Measurements from ENCODE around the gene CYB5A.

CYB5A gene

DNA sequence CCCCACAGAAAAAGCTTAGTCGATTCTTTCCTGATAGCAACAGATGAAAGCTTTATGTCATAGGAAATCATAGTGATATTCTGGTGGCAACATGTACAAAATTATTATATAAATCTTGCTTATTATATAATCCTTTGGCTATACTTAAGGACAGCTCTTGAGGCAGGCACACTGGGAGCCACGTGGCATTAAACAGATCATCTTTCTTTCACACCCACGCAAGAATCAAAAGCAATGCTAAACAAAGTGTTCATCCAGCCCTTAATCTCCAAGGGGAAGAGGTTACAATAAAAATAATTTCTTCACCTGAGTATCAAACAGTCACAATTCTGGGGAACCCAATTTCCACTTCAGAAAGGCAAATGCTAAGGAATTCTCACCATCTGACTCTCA is 57.8 kb downstream of the CYB5A start:
- H3K4me1 ChIP-seq (ENCODE audit: control insufficient read depth, insufficient read depth, low read length), result no peaks in the 10 kb centered on the region
- no peaks in the 10 kb centered on the region for H3K27me3 ChIP-seq (ENCODE audit: control insufficient read depth, insufficient read depth, low read length, poor library complexity, severe bottlenecking)
- WGBS, 2 experiments, result 84 to 89% methylated on average over 2 of the region's 3 CpGs
- H3K36me3 ChIP-seq (ENCODE audit: control insufficient read depth, insufficient read depth, low read length), result no peaks in the 10 kb centered on the region
- no peak overlapping the region for H3K4me3 ChIP-seq (ENCODE audit: insufficient read depth, low read depth, low read length)
- no peaks in the 10 kb centered on the region for H3K9me3 ChIP-seq (ENCODE audit: control insufficient read depth, low read length)
- no peak overlapping the region for H3K27ac ChIP-seq (ENCODE audit: insufficient read depth, low read depth, low read length, poor library complexity, severe bottlenecking)

DNA sequence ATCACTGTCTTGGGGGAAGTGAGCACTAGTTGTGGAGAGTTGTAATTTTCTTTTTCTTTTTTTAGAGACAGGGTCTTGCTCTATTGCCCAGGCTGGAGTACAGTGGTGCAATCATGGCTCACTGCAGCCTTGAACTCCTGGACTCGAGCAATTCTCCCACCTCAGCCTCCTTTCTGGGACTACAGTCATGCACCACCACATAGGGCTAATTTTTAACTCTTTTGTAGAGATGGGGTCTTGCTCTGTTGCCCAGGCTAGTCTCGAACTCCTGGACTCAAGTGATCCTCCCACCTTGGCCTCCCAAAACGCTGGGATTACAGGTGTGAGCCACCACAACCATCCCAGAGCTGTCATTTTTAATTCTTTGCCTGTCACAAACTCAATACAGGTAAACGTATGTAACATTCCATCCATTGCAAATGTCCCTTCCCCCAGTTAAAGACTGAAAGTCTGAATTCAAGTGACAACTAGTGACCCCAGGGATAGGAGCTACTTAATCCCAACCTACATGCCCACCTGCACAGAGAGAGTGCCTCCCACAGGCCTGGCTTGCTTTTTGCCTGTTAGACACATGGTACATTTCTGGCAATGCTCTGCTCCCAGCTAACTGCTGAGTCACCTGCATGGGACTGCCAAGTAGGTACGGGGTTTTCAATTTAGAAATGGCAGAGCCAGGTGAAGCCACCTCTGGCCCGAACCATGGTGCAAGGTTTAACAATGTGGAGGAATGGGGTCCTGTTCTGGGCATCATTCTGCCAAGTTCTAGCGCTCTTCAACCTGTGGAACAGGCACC is 60.6 kb downstream of the CYB5A start:
- no peaks in the 10 kb centered on the region for H3K27me3 ChIP-seq (ENCODE audit: control insufficient read depth, insufficient read depth, low read length, poor library complexity, severe bottlenecking)
- H3K9me3 ChIP-seq (ENCODE audit: control insufficient read depth, low read length), result no peaks in the 10 kb centered on the region
- no peak overlapping the region for H3K27ac ChIP-seq (ENCODE audit: insufficient read depth, low read depth, low read length, poor library complexity, severe bottlenecking)
- H3K4me3 ChIP-seq (ENCODE audit: insufficient read depth, low read depth, low read length), result no peak overlapping the region
- H3K36me3 ChIP-seq (ENCODE audit: control insufficient read depth, insufficient read depth, low read length), result no peaks in the 10 kb centered on the region
- H3K4me1 ChIP-seq (ENCODE audit: control insufficient read depth, insufficient read depth, low read length), result no peaks in the 10 kb centered on the region
- WGBS, 2 experiments, result 92 to 94% methylated on average over 7 of the region's 7 CpGs

DNA sequence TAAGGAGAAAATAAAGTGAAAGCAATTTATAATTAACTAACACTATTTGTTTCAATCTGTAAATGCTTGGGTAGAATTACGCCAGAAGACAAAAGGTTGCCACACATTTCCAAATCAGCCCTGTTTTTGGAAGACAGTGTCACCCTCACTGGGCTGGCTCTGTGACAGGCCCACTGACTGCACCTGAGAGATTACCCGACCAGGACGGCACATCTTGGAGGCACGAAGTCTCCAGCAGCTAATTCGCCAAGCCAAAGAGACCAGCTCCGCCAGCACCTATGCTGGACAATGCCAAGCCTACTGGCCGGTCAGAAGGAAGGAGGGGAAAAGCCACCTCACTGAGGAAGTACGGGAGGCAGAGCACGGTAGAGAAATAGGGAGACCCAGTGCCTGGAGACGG is 61.9 kb downstream of the CYB5A start:
- Histone ChIP-seq H3K36me3 (ENCODE audit: control insufficient read depth, insufficient read depth, low read length) (no peaks in the 10 kb centered on the region), H3K4me3 (ENCODE audit: insufficient read depth, low read depth, low read length) (no peak overlapping the region), H3K9me3 (ENCODE audit: control insufficient read depth, low read length) (no peaks in the 10 kb centered on the region), H3K27ac (ENCODE audit: insufficient read depth, low read depth, low read length, poor library complexity, severe bottlenecking) (no peak overlapping the region), H3K27me3 (ENCODE audit: control insufficient read depth, insufficient read depth, low read length, poor library complexity, severe bottlenecking) (no peaks in the 10 kb centered on the region), H3K4me1 (ENCODE audit: control insufficient read depth, insufficient read depth, low read length) (no peaks in the 10 kb centered on the region)
- 92 to 93% methylated on average over 10 of the region's 10 CpGs for WGBS, 2 experiments

DNA sequence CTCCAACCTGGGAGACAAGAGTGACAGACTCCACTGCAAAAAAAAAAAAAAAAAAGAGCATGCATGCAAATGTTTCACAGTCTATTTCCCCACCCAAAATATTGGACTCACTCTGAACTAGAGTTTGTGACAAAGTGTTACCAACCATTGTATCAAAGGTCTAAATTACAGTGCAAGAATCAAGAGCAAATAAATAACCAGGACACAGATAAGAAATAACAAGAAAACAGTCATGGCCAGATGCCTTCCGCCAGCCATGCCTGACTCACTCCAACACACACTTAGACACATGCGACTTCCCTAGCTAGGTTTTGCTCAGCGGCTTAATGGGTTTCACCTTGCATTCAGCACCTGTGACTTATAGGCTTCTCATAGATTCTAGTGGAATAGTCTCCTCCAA is 62.8 kb downstream of the CYB5A start:
- H3K4me1 ChIP-seq (ENCODE audit: control insufficient read depth, insufficient read depth, low read length), result no peaks in the 10 kb centered on the region
- no peaks in the 10 kb centered on the region for H3K36me3 ChIP-seq (ENCODE audit: control insufficient read depth, insufficient read depth, low read length)
- no peaks in the 10 kb centered on the region for H3K9me3 ChIP-seq (ENCODE audit: control insufficient read depth, low read length)
- H3K27ac ChIP-seq (ENCODE audit: insufficient read depth, low read depth, low read length, poor library complexity, severe bottlenecking), result no peak overlapping the region
- H3K4me3 ChIP-seq (ENCODE audit: insufficient read depth, low read depth, low read length), result no peak overlapping the region
- no peaks in the 10 kb centered on the region for H3K27me3 ChIP-seq (ENCODE audit: control insufficient read depth, insufficient read depth, low read length, poor library complexity, severe bottlenecking)
- WGBS, 2 experiments, result 89 to 91% methylated on average over 3 of the region's 3 CpGs

DNA sequence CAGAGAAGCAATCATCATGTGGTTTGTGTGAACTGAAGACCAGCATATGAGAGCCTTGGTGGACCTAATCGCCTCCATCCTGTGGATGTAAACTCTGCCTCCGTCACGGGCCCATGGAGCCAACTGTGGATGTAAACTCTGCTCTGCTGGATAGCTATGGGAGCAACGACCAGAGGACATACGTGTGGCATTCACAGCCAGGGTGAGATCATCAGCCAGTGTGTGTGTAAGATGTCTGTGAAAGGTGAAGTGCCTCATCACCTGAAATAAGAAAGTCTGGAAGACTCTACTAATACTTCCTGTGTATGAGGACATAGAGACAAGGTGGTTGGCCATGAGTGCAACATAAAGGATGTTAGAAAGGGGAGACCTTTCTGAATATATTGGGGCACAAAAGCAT is 63.5 kb downstream of the CYB5A start:
- 91 to 94% methylated on average over 5 of the region's 5 CpGs for WGBS, 2 experiments
- H3K36me3 ChIP-seq (ENCODE audit: control insufficient read depth, insufficient read depth, low read length), result no peaks in the 10 kb centered on the region
- H3K4me3 ChIP-seq (ENCODE audit: insufficient read depth, low read depth, low read length), result no peak overlapping the region

DNA sequence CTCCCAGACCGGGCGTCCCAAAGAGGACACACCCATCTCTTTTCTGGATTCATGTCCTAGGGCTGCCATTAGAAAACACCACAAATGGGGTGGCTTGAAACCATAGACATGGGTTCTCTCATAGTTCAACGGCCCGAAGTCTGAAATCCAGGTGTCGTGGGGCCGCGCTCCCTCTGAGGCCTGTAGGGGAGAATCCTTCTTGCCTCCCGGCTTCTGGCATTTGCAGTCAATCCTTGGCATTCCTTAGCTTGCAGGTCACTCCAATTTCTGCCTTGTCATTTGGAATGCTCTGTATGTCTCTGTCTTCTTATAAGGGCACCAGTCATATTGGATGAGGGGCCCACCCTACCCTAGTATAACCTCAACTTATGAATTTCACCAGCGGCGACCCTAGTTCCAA is 65.1 kb downstream of the CYB5A start:
- Histone ChIP-seq H3K9me3 (ENCODE audit: control insufficient read depth, low read length) (no peaks in the 10 kb centered on the region), H3K36me3 (ENCODE audit: control insufficient read depth, insufficient read depth, low read length) (no peaks in the 10 kb centered on the region), H3K27ac (ENCODE audit: insufficient read depth, low read depth, low read length, poor library complexity, severe bottlenecking) (no peak overlapping the region), H3K4me3 (ENCODE audit: insufficient read depth, low read depth, low read length) (no peak overlapping the region), H3K4me1 (ENCODE audit: control insufficient read depth, insufficient read depth, low read length) (no peaks in the 10 kb centered on the region), H3K27me3 (ENCODE audit: control insufficient read depth, insufficient read depth, low read length, poor library complexity, severe bottlenecking) (no peaks in the 10 kb centered on the region)
- WGBS, 2 experiments, result 95 to 96% methylated on average over 10 of the region's 10 CpGs

More for the DNA sequence above, 63.5 kb downstream of the CYB5A start:
- H3K27me3 ChIP-seq (ENCODE audit: control insufficient read depth, insufficient read depth, low read length, poor library complexity, severe bottlenecking), result no peaks in the 10 kb centered on the region
- no peak overlapping the region for H3K27ac ChIP-seq (ENCODE audit: insufficient read depth, low read depth, low read length, poor library complexity, severe bottlenecking)
- no peaks in the 10 kb centered on the region for H3K4me1 ChIP-seq (ENCODE audit: control insufficient read depth, insufficient read depth, low read length)
- H3K9me3 ChIP-seq (ENCODE audit: control insufficient read depth, low read length), result no peaks in the 10 kb centered on the region

DNA sequence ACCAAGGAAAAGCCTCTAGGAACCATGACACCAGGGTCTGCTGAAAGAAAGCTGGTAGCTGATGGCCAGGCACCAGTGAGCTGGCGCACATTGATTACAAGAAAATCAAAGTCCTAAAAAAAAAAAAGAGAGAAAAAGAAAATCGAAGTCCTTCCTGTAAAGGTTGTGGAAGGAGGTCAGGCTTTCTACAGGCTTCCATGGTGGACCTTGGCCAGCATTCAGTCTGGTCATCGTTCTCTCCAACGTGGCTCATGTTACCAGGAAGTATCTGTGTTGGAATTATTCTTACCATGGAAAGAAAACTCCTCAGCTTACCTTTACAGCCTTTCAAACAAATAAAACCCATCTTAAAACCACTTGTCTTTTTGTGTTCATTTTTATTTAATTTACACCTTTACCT is 65.6 kb downstream of the CYB5A start:
- no peaks in the 10 kb centered on the region for H3K9me3 ChIP-seq (ENCODE audit: control insufficient read depth, low read length)
- WGBS, 2 experiments, result 90 to 92% methylated on average over 4 of the region's 4 CpGs

DNA sequence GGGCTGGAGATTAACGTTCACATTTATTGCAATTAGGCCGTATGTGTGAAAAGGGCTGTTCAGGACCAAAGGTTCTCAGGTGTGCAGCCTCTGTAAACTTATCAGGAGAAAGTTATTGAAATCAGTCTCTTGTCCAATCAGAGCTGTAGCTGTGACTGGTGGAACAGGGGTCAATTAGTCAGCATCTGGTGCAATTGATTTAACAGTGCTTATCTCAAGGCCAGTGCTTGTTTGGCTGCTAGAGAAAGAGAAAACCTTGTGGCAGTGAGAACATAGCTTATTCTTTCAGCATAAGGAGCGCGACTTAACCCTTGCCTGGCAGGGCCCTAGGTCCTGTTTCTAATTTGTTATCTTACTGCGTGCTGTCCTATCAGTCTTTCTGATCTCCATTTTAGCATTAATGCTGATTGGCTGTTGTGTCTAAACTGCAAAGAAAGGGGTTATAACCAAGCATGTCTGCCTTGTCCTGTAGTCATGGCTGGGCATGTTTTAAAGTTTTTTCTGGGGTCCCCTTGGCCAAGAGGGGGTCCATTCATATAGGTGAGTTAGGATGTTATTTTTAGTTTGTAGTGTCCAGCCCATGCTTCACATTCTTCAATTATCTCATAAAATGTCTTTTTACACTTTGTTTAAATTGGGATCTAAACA is 66.4 kb downstream of the CYB5A start:
- Histone ChIP-seq H3K27me3 (ENCODE audit: control insufficient read depth, insufficient read depth, low read length, poor library complexity, severe bottlenecking) (no peaks in the 10 kb centered on the region), H3K4me3 (ENCODE audit: insufficient read depth, low read depth, low read length) (no peak overlapping the region), H3K4me1 (ENCODE audit: control insufficient read depth, insufficient read depth, low read length) (no peaks in the 10 kb centered on the region), H3K36me3 (ENCODE audit: control insufficient read depth, insufficient read depth, low read length) (no peaks in the 10 kb centered on the region), H3K27ac (ENCODE audit: insufficient read depth, low read depth, low read length, poor library complexity, severe bottlenecking) (no peak overlapping the region), H3K9me3 (ENCODE audit: control insufficient read depth, low read length) (no peaks in the 10 kb centered on the region)
- WGBS, 2 experiments, result 96% methylated on average over 5 of the region's 5 CpGs

More for the DNA sequence above, 65.6 kb downstream of the CYB5A start:
- Histone ChIP-seq H3K36me3 (ENCODE audit: control insufficient read depth, insufficient read depth, low read length) (no peaks in the 10 kb centered on the region), H3K4me3 (ENCODE audit: insufficient read depth, low read depth, low read length) (no peak overlapping the region), H3K27ac (ENCODE audit: insufficient read depth, low read depth, low read length, poor library complexity, severe bottlenecking) (no peak overlapping the region), H3K27me3 (ENCODE audit: control insufficient read depth, insufficient read depth, low read length, poor library complexity, severe bottlenecking) (no peaks in the 10 kb centered on the region), H3K4me1 (ENCODE audit: control insufficient read depth, insufficient read depth, low read length) (no peaks in the 10 kb centered on the region)

DNA sequence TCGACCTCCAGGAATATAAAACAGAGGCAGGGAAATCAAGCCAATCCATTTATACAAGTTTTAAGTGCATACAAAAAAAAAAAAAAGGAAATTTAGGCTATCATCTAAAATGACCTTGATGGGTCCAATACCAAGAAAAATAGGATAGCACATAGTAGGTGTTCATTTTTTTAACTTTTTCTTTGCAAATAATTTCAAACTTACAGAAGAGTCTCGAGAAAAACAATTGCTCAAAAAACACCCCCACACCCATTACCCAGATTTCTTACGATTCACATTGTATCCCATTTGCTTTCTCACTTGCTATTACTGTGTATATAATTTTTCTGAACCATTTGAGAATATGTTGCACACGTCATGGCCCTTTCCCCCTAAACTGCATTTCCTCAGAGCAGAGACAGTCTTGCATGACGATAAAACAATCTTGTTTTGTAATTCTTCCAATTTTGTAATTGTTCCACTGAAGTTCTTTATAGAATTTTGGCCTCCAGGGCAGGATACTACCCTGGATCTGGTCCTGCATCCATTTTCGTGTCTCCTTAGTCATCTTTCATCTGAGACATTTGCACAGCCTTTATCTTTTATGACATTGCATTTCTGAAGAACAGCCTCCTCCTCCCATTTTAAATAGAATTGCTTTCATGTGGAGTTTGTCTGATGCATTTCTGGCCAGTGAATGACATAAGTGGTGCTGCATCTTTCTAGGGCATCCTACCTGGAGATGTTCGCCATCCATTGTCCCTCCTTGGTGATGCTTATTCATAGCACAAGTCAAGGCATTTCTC is 68.9 kb downstream of the CYB5A start:
- Histone ChIP-seq H3K4me1 (ENCODE audit: control insufficient read depth, insufficient read depth, low read length) (no peaks in the 10 kb centered on the region), H3K9me3 (ENCODE audit: control insufficient read depth, low read length) (no peaks in the 10 kb centered on the region), H3K36me3 (ENCODE audit: control insufficient read depth, insufficient read depth, low read length) (no peaks in the 10 kb centered on the region), H3K4me3 (ENCODE audit: insufficient read depth, low read depth, low read length) (no peak overlapping the region), H3K27me3 (ENCODE audit: control insufficient read depth, insufficient read depth, low read length, poor library complexity, severe bottlenecking) (no peaks in the 10 kb centered on the region), H3K27ac (ENCODE audit: insufficient read depth, low read depth, low read length, poor library complexity, severe bottlenecking) (no peak overlapping the region)
- whole genome bisulfite sequencing, 2 experiments, result 90 to 94% methylated on average over 7 of the region's 7 CpGs

DNA sequence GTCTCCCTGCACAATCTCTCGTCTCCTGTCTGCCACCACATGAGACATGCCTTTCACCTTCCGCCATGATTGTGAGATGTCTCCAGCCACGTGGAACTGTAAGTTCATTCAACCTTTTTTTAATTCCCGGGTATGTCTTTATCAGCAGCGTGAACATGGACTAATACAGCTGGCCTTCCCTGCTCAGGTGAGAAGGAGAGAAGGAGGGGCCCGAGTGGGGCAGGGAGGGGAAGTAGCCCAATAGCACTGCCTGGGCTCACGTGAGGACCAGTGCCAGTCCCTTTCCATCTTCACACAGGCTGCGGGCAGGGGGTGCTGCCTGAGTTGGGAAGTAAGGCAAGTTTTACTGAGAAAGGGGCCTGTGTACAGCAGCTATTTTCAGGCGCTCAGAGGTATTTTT is 70.7 kb downstream of the CYB5A start:
- H3K27ac ChIP-seq (ENCODE audit: insufficient read depth, low read depth, low read length, poor library complexity, severe bottlenecking), result no peak overlapping the region
- H3K4me3 ChIP-seq (ENCODE audit: insufficient read depth, low read depth, low read length), result no peak overlapping the region
- H3K9me3 ChIP-seq (ENCODE audit: control insufficient read depth, low read length), result no peaks in the 10 kb centered on the region
- H3K36me3 ChIP-seq (ENCODE audit: control insufficient read depth, insufficient read depth, low read length), result no peaks in the 10 kb centered on the region
- no peaks in the 10 kb centered on the region for H3K27me3 ChIP-seq (ENCODE audit: control insufficient read depth, insufficient read depth, low read length, poor library complexity, severe bottlenecking)
- WGBS, 2 experiments, result 92 to 97% methylated on average over 8 to 9 of the region's 9 CpGs
- H3K4me1 ChIP-seq (ENCODE audit: control insufficient read depth, insufficient read depth, low read length), result no peaks in the 10 kb centered on the region

Measured in ectodermal cell (in vitro differentiated cells).